GM21515 (cell line): ENCODE results near the gene DGCR8.
A peak's percentile ranks its signal among the peaks of the same experiment; 100 is the strongest.
"Not testable (repeated sequence)": the region's sequence is repeated elsewhere in the genome, so short reads cannot be mapped to it uniquely, and the experiment has no call there.

Source experiments
- ATAC-seq: cut with Tn5 transposase; IDR thresholded peaks from one replicate; pipeline ENCODE4 v1.9.1; 2021; ENCODE audit not compliant: unreplicated experiment

Gene DGCR8

DNA sequence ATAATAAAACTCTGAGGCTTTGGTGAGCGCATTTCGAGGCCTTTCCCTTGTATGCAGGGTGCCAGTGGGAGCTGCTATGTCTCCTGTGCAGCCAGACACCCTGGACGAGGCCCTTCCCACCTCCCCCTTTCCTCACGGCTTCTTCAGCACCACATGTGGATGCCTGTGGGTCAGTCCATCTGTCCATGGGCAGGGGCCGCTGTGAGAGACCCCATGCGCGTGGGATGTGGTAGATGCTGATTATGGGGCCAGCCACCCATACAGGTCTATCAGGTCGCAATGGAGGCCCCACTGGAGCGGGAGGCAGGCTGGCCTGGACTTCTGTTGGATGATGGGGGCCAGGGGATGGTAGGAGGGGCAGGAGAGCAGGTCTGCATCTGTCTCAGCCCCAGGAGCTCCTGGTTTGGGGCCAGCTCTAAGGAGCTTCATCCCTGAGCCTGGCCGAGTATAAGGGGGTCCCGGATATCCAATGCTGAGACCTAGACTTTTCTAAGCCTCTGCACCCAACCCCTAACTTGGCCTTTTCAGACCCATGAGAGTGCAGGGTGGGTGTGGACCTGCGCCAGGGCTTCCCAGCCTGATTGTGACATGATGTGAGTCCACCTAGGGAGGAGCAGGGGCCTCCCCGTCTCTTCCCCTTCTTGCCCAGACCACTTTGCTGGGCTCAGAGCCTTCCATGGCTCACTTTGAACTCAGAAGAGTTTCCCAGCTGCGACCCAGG lies 14.0 kb upstream of the DGCR8 start:
- no peak for ATAC-seq

DNA sequence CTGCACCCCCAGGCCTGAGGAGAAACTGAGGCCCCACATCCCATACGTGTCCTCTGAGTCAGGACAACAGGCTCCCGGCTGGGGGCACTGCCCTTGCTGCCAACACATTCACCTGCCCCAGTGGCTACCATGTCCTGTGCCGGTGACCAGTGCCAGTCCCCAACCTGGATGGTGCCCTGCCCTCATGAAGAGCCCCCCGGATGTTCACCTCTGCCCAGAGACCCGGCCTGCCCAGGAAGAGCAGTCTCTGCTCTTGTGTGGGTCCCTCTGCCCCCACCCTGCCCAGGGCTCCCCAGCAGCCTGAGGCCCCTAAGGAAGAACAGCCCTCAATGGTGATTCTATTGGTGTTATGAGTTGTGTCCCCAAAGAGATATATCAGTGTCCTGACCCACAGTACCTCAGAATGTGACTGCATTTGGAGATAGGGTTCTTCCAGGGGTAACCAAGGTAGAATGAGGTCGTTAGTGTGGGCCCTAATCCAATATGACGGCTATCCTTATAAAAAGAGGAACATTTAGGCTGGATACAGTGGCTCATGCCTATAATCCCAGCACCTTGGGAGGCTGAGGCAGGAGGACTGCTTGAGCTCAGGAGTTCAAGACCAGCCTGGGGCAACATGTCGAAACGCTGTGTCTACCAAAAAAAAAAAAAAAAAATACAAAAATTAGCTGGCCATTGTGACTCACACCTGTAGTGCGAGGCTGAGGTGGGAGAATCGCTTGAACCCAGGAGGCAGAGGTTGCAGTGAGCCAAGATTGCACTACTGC lies 13.2 kb upstream of the DGCR8 start:
- no peak for ATAC-seq

DNA sequence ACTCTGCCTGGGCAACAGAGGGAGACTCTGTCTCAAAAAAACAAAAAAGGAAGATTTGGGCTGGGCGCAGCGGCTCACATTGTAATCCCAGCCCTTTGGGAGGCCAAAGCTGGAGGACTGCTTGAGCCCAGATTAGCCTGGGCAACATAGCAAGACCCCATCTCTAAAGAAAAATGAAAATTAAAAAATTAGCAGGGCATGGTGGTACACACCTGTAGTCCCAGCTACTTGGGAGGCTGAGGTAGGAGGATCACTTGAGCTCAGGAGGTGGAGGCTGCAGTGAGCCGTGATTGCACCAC lies 12.7 kb upstream of the DGCR8 start:
- ATAC-seq, result not testable (repeated sequence)

DNA sequence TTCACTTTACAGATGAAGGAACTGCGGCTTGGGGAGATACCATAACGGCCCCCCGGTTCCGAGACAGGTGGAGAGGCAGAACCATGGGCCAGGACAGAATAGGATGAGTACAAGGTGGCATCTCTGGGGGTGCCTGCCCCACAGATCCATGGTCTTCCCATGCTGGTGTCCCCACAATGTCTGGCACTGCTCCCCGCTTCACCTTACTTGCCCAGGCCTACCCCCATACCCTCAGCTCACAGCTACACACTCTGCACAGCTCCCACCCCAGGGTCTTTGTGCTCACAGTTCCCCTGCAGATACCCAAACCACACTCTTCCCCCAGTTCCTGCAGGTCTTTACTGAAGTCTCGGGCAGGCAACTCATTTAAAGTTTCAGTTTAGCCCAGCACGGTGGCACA lies 11.4 kb upstream of the DGCR8 start:
- ATAC-seq, result no peak

DNA sequence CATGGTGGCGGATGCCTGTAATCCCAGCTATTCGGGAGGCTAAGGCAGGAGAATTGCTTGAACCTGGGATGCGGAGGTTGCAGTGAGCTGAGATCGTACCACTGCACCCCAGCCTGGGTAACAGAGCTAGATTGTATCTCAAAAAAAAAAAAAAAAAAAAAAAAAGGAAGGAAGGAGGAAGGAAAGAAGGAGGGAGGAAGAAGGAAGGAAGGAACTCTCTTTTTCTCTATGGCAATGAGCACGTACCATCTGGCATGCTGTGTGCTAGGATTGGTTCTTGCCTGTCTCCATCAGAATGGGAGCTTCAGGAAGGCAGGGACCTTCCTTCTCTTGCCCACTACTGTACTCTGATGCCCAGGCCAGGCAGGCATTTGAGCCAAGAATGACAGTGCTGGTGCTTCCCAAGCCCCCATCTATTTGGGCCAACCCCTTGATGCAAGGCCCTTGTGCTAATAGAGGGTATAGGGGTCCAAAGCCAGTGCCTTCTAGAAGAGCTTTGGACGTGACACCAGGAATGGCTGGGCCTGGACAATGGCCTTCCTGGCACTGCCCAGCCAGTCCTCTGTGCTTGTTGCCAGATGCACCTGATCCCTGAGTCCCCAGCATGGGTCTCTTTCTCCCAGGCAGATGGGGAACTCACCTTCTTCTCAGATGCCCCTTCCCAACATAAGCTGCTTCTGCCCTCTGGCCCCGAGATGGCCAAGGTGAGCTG lies 10.6 kb upstream of the DGCR8 start:
- no peak for ATAC-seq

DNA sequence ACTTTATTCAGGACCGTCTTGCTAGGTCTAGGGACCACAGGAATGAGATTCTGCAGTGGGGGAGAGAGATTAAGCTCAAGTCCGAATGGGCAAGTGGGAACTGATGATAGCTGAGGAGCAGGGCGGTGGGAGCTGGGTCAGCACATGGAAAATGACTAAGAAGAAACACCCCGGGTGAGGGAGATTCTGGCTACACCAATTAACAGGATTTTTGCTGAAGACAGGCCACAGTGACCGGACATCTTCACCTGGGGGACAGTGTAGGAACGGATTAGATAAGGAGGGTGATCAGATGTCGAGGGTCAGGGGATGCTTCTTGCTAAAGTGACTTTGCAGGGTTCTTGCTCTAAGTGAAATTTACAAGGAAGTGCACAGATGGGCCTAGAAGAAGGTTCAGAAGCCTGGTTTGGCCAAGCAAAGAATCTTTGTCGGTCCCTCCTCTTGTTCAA lies 8.5 kb upstream of the DGCR8 start:
- no peak for ATAC-seq

DNA sequence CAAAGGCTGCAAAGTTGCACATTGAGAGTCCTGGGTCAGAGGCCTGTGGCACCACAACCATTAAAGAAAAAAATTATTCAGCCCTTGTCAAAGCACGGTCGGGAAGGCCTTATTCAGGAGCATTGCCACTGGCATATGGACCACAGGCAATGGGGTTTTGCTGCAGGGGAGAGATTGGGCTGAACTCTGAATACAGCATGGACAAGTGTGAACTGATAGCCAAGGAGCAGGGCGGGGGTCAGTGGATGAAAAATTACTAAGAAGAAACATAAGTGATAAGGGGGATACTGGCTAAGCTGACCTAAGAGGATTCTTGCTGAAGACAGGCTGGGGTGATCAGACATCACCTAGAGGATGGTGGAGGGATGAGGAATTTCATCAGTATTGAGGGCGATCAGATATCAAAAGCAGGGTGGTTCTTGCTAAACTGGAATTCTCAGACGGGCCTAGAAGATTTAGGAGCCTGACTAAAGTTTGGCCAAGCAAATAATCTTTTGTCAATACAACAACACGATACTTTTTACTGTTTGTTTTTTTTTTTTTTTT lies 3.3 kb upstream of the DGCR8 start:
- ATAC-seq, result no peak

DNA sequence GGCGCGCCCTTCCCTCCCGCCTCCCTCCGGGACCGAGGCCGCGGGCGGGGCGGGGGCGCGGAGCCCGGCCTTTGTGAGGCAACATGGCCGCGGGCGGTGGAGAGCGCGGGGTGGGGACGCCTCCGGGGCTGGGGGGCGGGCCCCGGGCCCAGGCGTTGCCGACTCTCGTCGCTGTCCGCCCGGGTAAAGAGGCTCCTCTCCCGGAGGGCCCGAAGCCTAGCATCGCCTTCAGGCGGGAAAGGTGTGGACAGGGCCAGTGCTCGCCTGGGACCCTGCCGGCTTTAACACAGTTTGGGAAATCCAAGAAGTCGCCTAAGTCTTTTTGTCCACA lies 369 bp downstream of the DGCR8 start:
- ATAC-seq, result peak; percentile 54

DNA sequence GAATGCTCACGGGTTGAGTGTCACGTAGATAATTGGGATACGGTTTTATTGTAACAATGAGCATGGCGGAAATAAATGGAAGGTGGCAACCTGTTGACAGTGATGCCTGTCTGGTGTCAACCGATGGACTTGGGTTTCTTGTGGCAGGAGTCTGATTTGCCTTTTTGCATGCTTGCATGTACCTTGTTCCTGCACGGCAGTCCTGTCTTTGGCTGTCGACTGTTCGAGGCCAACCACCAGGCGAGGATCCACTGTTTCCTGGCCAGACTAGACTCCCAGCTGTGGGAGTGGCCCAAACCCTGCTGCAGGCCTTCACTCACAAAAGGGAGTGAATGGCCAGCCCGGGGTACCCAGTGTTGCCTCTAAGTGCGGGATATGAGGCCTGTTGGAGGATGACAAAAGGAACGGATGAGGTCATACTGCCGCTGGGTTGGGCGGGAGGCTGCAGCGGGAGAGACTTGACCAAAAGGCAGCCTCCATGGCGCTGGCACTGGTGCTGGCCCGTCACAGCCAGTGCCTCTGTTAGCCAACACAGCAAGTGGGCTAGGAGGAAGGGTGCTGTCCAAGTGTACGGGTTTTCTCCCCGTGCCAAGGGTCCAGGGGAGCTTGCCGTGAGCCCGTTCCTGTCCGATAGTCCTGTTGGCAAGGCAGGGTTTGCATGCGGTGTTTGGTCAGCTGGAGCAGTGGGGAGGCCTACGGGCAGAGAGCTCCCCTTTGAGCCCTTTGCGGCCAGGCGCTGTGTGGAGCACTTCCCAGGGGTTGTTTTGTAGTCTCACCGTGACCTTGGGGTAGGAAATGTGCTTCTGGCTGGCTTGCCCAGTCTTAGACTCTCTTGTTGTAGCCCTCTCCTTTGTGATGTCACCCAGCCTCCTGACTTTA lies 974 bp downstream of the DGCR8 start:
- ATAC-seq, result peak; percentile 2

DNA sequence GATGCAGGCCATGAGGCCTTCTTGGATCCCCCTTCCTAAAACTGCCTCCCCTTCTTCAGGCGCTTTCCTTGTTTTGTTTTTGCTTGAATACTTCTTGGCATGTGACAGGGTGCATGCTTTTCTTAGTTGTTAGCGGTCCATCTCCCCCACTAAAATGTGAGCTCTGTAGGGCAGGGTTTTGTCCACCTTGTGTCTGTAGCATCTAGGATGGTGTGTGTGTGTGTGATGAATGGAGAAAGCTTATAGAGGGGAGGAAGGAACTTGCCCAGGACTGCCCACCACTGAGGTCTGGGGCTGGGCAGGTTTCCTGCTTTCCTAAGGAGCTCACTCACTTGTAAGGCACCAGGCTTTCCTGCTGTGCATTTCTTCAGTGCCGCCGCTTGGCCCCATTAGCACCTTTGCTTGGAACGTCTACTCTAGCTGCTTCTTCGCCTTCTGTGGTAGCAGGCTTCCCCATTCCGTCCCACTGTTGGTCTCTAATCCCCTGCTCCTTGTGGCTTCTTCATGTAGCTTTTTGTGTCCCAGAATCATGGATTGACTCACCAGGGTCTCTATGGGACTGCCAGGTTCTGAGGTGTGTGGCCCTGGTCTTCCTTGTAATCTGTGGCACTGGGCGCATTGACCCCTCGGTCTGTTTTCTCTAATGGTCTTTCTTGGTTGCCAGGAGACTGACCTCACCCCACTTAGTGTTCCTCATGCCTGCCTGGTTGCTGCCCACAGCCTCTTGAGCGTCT lies 3.3 kb downstream of the DGCR8 start:
- ATAC-seq, result no peak

DNA sequence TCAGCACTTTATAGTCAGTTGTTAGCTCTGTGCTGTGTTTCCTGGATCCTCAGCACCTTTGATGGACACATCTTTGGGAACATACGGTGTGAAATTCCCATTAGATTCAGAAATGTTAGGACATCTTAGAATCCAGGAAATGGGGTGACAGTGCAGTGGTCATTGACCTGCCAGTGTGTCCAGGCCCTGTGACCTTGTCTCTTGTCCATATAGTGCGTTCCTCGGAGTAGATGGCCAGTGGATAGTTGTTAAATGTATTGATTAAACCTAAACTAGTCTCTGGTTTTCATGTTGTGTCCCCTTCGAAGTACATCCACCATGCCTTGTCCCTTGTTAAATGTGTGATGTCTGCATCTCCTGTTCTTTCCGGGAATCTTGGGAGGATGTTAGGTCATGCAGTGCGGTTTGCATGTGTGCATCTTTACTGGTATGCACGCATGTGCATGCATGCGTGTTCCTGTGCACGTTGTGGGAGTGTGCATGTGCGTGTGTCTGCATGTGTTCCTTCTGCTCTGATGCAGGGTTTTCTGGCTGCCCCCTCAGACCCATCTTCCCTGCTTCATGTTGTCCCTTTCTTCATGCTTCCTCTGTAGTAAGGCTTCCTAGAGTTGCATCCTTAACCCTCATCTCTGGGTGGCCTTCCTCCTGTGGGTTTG lies 4.0 kb downstream of the DGCR8 start:
- no peak for ATAC-seq

DNA sequence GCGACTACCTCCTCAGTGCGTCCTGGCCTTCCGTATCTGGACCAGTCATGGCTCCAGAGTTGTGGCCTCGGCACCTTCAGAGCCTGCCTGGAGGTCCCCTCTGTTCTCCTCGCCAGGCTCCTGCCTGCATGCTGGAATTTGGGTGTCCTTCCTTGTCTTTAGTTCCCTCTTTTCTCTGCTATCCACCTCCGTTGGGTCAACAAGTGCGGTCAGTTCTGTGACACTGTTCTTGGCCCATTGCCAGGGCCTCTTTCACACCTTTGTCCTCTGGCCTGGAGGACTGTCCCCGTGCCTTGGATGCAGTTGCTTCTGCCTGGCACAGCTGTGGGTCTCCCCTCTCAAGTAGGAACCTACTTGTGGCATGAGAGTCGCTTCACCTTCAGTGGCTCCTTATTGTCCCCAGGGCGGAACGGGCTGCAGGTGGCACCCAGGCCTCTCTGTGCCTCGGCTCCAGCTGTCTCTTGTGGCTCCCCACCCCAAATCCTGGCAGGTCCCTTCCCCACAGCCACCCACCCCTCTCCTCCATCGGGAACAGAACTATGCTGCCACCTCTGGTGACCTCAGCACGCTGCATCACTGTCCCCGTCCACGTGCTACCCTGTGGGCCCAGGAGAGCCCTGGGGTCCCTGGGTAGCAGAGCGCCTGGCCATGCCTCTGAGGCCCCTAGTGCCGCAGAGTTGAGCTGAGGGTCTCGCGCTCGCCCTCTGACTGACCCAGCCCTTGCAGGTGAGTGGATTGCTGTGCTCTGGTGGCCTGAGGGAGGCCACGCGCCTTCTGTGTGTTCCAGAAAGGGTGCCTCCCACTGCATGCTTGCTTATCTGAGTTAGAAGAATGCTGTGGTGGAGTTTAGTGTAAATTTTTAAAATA lies 4.7 kb downstream of the DGCR8 start:
- ATAC-seq, result no peak

DNA sequence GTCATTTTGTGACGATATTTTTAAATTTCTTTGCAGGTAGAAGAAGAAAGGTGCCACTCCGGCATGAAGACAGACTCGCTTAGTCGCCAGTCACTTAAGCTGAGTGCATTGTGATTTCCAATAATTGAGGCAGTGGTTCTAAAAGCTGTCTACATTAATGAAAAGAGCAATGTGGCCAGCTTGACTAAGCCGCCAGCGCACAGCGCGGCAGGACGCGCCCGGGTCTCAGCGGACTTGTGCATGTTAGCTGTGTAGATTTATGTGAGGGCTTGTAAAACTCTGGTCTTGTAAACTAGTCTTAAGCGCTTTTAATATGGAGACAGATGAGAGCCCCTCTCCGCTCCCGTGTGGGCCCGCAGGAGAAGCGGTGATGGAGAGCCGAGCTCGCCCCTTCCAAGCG lies 5.6 kb downstream of the DGCR8 start:
- no peak for ATAC-seq

DNA sequence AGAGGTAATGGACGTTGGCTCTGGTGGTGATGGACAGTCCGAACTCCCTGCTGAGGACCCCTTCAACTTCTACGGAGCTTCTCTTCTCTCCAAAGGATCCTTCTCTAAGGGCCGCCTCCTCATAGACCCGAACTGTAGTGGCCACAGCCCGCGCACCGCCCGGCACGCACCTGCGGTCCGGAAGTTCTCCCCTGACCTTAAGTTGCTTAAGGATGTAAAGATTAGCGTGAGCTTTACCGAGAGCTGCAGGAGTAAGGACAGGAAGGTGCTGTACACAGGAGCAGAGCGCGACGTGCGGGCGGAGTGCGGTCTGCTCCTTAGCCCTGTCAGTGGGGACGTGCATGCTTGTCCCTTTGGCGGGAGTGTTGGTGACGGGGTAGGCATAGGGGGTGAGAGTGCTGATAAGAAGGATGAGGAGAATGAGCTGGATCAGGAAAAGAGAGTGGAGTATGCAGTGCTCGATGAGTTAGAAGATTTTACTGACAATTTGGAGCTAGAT lies 6.1 kb downstream of the DGCR8 start:
- no peak for ATAC-seq

DNA sequence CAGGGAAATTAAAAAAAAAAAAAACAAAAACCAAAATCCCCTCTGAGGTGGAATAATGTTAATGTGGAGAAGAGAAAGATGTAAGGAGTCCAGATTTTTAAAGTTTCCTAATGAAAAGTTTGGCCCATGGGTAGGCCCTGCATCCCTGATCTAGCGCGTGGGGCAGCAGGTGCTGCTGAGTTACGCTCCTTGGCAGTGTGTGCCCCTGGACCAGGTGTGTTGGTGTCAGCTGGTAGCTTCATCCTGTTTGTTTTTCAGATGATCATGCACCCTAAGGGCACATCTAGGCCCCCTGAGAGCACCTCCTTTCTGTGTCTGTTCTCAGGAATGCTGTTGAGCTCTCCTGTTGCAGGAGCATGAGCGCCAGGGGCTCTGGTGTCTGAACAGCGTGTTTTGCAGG lies 6.7 kb downstream of the DGCR8 start:
- no peak for ATAC-seq

DNA sequence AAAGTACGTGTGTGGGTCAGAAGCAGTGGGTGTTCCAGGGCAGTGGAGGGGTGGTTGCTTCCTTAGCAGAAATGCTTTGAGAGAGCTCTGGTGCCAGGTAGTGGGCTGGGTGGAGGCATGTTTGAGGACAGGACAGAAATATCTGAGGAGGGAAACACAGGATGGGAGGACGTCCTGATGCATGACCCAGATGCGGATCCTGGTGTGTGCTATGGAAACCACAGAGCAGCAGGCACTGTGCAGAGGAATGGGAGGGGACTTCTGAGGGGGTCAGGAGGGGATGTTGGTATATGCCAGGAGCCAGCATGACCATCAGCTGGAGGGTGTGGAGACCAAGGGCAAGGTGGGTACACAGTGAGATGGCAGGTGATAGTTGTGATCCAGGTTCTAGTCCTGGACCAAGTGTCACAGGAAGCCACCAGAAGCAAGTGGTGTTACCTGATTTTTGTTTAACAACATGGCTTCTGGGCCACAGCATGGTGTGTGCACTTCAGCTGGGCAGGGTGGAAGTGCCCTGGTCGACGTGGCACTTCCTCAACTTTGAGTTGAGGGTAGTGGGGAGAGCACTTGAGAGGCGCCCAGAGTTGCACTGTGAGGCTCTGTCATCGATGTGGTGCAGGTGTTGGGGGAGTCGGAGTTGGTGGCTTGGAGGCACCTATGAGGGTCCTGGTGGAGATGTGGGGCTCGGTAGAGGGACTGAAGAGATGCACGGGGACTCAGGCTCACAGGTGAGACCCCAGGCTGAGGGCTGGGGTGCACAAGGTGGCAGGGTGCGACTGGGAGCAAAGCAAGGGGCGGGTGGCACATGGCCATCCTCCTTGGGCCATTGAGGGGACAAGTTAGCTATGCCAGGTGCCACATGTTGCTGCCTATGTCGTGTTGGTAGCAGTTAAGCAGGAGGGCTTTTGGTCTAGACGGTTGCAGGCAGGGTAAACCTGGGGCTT lies 7.5 kb downstream of the DGCR8 start:
- ATAC-seq, result no peak

DNA sequence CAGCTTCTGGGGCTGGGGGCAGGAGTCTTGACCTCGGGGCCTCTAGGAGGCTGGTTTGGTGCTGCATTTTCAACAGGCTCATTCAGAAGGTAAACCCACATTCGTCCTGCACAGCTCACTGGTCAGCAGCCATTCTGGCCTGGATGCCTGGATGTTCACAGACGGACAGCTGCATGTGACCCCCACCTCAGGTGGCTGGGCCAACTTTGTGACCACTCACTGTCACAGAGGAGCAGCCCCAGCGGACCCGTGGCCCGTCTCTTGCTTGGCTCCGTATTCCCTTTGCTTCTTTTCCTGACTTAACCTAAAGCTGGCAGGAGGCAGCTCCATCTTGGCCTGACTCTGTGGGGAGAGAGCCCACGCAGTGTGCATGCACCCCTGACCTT lies 8.2 kb downstream of the DGCR8 start:
- no peak for ATAC-seq
